Stimulated activated CD4-positive, alpha-beta T cell treated with anti-CD3 and anti-CD28 coated beads, Interleukin-15, amount 100 ng/mL, for 24 hours (primary cell): ENCODE data around the gene FAM131C.
A peak's percentile ranks its signal among the peaks of the same experiment; 100 is the strongest.
"Not testable (repeated sequence)": the region's sequence is repeated elsewhere in the genome, so short reads cannot be mapped to it uniquely, and the experiment has no call there.

ENCODE experiments used
- DNase-seq: peaks from one replicate; pipeline ENCODE4 v3.0.0-alpha.2; 2020

The FAM131C gene

DNA sequence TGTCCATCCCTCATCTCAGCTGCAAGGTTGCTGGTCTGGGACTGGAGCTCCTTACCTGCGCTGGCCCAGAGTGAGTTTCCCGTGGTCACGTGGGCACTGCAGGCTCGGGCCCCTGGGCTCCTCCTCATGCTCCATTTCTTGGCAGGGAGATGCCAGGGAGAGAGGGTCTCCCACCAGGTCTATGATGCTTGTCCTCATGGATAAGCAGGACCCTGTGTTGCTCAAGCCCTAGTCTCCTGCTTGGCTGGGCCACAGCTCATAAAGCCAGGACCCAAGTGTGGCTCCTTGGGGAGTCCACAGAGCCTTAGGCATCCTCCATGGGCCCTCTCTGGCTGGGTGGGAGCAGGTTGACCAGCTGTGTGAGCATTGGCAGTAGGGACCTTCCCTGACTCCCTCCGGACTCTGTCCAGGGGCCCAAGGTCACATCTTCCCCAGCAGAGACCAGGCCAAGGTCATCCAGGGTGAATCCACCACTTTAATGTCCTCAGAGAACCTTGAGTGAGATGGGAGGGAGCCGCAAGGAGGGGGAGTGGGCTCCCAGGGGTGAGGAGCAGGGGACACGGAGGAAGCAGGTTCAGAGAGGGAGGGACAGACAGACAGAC is 16.0 kb downstream of the FAM131C start:
- DNase-seq: not testable (repeated sequence)

DNA sequence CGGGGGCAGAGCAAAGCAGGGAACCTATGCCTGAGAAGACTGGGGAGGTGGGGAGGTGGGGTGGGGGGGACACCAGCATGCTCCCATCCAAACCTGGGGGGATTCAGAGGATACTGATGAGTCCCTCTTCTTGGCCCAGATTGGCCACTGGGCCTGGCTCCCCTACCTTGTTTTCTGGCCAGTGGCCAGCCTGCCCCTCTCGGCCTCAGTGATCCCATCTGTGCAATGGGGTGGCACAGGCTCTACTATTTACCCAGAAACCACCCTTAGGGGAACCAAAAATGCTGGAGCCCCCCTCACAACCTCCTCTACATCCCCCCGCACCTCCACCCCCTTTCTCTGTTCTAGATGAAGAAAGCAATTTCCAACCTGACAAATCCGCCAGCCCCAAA is 16.9 kb downstream of the FAM131C start:
- not testable (repeated sequence) for DNase-seq

DNA sequence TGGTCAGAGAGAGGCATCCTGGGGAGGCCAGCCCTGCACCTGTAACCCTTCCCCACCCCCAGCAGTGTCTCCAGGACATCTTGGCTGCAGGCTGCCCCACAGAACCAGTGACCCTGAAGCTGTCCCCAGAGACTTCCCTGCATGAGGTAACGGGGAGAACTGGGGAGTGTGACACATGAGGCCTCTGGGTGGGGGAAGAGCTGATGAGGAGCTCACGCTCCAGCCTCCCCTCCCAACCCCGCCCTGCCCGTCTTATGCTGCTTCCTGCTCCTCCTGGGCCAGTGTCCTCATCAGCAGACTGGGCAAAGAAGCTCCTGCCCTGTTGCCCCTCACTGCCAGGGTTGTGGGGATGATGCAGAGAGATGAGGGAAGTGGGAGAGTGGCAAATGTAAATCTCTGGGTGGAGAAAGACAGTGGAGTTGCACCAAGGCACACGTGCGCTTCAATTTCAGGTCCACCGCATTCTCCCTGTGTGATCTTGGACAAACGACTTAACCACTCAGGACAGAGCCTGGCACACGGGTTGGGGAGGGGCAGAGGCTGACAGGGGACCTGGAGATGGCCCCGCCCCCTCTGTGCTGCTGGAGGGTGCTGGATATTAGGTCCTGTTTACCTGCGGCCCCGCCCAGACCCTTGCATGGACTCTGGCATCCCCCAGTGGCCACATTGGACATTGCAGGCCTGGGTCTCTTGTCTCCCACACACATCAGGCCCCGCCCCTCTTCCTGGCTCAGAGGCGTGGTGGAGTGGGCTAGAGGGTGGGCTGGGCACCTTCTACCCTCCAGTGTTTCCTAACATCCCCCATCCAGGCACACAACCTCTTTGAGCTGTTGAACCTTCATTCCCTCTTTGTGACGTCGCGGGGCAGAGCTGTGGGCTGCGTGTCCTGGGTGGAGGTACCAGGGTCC is 17.6 kb downstream of the FAM131C start:
- DNase-seq: peak; percentile 93

DNA sequence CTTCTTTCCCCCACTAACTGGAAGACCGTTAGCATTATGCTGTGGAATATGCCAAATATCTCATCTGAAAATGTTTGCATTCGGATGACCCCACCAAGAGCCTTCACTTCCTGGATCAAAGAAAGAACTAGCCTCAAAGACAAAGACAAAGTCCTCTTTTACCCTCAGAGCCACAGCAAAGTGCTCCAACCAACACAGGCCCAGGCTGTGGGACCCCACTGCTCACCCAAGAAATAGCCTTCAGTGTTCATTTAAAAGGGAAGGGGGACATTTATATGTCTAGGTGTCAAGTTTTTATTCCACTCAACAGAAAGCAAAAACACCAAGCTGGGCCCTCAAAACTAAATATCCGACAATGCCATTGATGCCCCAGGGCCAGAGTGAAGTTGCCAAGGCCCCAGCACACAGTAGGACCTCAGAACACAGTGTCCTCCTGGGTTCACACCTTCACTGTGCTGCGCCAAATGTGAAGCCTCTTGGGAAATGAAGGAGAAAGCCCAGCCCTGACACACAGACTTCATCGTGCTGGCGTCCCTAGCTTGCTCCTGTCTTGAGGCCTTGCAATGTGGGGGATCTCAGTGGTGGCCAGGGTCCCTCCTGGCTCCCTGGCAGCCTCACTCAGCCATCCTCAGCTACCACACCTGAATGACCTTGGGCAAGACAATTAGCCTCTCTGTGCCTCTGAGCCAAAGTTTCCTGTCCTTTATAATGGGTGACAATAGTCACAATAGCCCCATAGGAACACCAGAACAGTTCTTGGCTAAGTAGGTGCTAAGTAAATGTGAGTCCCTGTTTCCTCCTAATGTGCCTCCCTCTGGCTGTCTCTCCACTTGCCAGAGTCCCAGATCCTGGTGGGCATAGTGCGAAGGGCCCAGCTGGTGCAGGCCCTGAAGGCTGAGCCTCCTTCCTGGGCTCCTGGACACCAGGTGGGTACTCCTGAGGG is 18.6 kb downstream of the FAM131C start:
- no peak for DNase-seq

DNA sequence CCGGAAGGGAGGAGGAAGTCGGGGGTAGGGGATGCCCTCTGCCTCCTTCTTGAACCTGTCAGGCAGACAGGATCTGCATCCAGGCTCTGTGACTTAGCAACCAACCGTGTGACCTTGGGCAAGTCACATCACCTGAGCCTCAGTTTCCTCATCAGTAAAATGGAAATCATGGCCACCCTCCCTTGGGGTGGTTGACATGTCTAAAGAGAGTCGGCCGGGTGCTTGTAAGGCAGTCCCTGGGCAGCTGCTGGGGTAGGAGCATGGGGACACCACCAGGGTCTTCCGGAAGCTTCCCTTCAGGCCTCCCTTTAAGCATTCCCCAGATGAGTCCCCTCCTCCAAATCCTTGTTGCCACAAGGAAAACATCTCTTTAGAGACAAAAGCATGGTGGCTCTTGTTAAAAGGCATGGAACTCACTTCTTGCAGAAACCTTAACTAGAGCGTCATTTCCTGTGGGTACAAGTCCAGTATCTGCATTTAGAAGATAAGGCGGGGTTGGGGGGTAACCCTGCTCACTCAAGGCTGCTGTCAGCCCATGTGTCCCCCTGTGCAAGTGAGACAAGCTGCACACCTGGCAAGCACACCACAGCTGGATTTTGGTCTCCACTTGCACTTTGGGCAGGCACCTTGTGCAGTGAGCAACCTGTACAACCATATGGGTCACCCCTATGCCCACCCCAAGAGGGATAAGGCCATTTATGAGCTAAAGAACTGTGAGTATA is 19.5 kb downstream of the FAM131C start:
- DNase-seq: no peak

DNA sequence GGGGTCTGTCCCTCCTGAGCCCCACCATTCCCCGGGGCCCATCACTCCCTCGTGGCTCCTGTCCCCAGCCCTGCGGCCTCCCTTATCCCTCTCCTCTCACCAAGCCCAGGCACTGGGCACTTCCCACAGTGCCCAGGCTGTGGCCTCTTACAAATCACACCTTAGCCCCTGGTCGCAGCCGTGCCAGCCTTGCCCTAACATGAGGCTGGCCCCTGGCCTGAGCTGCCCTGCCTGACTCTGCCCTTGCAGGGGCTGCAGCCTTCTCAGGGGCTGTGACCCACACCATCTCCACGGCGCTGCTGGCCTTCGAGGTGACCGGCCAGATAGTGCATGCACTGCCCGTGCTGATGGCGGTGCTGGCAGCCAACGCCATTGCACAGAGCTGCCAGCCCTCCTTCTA is 21.5 kb downstream of the FAM131C start:
- DNase-seq: not testable (repeated sequence)

DNA sequence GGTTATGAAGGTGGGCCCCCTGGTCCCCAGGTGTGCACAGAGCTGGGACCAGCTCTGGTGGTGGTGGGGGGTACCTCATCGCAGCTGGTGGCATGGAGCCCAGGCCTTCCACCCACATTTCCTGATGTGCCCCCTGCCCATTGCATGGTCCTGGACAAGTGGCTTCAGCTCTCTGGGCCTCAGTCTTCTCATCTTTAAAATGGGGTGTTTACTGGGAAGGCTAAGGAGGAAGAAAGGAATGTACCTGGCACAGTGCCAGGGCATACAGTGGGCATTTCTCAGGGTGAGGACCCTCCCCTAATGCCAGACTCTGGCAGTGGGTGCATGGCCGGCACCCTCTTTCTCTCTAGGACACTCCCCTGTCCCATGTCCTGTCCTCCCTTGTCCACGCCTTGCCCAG is 22.4 kb downstream of the FAM131C start:
- no peak for DNase-seq

DNA sequence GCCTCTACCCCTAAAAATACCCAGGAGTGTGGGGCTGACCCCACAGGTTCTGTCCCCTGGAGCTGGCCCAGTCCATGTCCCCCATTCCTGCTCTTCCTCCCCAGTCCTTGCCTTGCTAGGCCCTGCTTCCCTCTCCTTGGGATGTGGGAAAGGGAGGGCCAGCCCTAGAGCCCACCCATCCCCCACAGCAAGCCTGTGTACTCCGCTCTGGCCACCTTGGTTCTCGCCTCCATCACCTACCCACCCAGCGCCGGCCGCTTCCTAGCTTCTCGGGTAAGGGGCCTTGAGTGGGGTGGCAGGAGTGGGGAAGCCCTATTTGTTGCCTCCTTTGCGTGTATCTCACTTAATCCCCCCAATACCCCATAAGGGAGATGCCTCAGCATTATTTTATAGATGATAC is 23.1 kb downstream of the FAM131C start:
- DNase-seq: no peak

DNA sequence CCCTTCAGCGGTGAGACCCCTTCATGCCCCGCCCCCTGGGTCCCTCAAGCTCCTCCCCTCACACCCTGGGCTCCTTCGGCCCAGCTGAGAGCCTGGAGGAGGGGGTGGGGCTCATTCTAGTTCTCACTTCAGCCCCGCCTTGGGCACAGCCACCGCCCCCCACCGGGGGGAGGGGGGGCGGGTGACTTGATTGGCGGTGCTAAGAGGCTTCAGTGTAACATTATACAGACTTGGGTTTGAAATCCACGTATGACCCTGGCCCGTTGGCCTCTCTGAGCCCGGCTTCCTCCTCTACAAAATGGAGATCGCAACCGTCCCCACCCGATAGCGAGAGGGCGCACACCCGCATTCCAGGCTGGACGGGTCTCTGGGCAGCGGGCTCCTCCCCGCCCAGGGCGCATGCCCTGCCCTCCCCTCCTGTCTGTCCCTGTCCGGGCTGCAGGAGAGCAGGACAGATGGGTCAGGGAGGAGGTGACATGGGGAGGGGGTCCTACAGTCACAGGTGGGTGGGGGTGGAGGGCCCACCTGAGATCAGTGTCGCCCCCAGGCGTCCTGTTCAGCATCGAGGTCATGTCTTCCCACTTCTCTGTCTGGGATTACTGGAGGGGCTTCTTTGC is 24.8 kb downstream of the FAM131C start:
- peak; percentile 60 for DNase-seq

DNA sequence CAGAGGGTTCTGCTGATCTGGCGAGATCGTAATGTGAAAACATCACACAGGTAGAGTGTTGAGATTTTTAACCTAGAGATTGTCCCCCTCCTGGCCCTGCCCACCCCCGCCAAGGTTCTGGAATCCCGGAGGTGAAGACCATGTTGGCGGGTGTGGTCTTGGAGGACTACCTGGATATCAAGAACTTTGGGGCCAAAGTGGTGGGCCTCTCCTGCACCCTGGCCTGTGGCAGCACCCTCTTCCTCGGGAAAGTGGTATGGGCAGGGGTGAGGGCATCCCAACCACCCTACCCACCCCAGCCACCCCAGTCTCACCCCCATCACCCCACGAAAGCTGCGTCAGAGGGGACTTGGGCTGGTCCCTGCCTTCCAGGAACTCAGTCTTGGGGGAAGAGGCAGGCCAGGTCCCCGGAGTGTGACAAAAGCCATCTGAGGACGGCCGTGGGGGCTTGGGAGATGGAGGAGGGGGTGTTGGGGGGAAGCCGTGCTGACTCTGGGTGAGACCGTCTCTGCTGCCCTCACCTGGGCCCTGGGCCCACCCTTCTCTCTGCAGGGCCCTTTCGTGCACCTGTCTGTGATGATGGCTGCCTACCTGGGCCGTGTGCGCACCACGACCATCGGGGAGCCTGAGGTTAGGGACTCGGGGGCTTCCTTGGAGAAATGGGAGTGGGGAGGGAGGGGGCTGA is 25.5 kb downstream of the FAM131C start:
- DNase-seq: no peak

DNA sequence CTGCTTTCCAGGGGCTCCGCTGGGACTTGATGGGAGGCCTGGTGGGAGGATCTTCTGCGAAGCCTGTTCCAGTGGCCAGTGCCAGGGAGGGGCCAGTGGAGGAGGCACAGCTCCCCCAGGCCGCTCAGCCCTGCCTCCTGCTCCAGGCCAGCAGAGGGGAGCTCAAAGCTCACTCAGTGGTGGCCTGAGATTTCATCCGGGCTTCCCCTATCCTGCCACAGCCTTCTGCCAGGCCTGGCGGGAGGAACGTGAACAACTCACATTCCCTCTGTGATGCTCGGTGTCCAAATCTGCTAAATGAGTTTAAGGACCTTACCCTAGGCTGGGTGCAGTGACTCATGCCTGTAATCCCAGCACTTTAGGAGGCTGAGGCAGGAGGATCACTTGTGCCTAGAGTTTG is 26.6 kb downstream of the FAM131C start:
- DNase-seq: no peak

DNA sequence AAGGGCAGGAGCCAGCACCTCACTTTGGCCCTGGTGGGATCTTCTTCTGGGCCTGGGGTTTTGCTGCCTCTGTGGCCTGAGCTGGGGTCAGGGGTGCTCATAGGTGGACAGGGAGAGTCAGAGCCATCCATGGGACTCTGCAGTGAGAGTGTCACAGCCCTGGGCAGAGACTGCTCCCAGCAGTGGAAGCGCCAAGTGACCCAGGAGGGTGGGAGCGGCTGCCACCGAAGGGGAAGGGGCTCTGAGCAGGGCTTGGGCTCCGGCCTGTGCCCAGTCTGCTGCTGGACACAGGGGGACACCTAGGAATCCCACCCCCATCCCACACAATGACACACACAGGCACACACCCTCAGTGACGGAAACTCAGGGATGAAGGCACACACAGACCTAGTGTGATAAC is 29.5 kb downstream of the FAM131C start:
- DNase-seq: no peak

DNA sequence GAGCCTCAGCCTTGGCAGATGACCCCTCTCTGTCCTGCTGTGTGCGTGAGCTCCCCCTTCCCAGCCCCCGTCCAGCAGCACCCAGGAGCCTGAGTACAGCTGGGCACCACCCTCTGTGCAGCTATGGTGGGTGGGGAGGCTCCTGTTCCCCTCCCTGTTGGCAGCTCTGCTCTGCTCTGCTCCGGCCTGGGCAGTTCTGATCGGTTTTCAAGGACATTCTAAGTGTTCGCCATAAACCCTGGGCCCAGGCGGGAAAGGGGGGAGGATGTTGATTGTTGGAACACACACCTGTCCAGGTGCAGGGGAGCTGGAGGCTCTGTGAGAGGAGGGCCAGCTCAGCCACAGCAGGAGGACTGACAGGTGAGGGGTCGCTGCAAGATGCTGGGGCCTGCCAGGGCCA is 29.9 kb downstream of the FAM131C start, which contains the start of gene CLCNKB:
Gene CLCNKB, plus strand, starts transcription at position 262 of the 400 bp plus-strand sequence. CDS start 711 bp downstream, outside the sequence.
- no peak for DNase-seq

DNA sequence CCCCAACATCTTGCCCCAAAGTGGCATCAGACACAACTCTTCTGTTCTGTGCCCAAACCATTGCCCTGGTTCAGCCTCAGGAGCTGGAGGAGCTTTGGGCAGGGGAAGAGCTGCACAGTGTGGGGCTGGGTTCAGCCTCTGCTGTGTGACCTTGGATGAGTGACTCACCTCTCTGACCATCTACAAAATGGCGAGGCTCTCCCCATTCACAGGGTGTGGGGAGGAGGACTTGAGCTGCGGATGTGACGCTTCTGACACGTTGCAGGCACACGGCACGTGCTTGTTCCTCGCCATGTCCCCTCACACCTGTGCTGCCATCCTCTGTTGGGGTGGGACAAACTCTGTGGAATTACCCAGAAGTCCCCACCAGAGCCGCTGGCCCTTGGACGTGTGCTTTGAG is 30.8 kb downstream of the FAM131C start:
- DNase-seq: not testable (repeated sequence)

DNA sequence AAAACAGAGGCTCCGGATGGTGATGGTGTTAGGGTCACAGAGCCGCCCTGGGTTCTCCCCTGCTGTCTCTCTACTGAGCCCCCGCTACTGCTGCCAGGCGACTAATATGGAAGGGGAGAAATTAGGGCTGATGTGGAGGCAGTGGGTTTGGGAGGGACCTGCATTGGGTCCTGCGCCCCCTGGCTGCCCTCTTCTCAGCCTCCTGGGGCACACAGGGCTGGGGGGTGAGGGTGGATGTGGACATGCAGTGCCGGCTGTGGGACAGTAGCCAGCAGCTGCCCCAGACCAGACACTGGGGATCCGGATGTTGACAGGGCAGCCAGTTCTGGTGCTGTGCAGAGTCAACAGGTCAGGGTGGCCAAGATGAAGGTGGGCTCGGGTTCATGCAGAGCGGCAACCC is 31.4 kb downstream of the FAM131C start:
- DNase-seq: no peak

DNA sequence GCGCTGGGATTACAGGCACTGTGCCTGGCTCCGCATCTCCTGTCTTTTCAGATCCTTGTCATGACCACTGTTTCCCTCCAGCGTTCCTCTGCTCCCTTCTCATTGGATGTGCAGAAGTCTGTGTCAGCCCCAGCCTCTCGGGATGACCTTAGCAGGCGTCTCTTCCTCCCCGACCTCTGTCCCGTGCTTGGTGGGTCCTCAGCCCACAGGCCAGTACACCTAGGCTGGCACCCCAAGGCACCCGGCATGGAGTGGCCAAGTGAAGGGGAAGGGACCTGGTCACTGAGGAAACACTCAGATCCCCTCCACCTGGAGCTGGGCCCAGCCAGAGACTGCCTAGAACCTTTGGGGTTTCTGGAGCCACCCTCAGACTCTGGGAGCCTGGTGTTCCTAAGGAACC is 32.3 kb downstream of the FAM131C start:
- DNase-seq: no peak

DNA sequence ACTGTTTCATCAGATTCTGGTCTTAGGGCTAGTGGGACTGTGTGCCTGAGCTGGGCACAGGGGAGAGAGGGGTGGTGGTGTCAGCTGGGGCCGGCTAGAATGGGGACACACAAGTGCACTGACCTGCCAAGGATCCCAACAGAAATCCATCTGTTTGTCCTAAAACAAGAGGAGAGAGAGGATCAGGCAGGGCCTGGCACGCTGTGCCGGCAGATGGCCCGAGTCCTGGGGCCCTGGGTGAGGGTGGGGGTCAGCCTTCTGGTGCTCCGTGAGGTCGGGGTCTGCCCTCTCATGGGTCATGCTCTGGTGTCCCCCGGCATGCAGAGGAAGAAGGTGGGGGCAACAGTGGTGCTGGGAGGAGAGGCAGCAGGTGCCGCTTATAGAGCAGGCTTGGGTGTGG is 33.6 kb downstream of the FAM131C start:
- DNase-seq: not testable (repeated sequence)

DNA sequence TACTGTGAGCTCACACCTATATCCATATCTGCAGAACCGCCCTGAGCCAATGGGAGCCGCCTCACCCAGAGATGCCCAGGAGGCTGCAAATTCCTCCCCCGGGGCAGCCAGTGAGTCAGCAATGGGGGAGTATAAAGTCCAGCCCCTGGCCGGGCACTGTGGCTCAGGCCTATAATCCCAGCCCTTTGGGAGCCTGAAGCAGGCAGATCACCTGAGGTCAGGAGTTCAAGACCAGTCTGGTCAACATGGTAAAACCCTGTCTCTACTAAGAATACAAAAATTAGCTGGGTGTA is 34.9 kb downstream of the FAM131C start:
- DNase-seq: no peak

DNA sequence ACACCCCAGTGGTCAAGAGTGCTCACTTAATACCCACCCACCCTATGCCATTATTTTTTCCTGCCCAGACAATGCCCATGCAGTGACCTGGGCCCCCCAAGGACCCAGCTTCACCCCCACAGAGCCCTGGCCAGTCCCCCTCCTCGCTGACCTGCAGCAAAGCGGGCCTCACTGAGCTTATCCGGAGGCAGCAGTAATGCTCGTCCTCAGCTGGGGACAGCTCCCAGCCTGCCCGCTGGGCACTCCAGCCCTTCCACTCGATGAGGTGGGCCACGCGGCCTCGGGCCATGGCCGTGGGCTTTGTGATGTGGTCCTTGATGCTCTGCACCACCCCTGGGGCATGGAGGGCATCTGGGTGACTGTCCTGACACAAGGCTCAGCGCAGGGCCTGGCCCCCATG is 37.0 kb downstream of the FAM131C start:
- DNase-seq: not testable (repeated sequence)

DNA sequence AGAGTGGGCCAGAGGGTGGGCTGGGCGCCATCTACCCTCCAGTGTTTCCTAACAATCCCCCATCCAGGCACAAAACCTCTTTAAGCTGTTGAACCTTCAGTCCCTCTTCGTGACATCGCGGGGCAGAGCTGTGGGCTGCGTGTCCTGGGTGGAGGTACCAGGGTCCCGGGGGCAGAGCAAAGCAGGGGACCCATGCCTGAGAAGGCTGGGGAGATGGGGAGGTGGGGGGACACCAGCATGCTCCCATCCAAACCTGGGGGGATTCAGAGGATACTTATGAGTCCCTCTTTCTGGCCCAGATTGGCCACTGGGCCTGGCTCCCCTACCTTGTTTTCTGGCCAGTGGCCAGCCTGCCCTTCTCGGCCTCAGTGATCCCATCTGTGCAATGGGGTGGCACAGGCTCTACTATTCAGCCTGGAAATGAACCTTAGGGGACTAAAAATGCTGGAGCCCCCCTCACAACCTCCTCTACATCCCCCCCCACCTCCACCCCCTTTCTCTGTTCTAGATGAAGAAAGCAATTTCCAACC is 40.3 kb downstream of the FAM131C start:
- DNase-seq: not testable (repeated sequence)

DNA sequence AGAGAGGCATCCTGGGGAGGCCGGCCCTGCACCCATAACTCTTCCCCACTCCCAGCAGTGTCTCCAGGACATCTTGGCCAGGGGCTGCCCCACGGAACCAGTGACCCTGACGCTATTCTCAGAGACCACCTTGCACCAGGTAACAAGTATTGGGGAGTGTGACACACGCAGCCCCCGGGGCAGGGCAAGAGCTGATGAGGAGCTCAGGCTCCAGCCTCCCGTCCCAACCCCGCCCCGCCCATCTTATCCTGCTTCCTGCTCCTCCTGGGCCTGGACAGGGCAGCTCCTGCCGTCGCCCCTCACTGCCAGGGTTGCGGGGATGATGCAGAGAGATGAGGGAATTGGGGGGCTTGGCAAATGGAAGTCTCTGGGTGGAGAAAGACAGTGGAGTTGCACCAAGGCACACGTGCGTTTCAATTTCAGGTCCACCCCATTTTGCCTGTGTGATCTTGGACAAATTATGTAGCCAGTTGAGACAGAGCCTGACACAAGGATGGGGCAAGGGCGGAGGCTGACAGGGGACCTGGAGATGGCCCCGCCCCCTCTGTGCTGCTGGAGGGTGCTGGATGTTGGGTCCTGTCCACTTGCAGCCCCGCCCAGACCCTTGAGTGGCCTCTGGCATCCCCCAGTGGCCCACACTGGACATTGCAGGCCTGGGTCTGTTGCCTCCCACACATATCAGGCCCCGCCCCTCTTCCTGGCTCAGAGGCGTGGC is 40.9 kb downstream of the FAM131C start:
- peak; percentile 77 for DNase-seq
